Loucy (cell line): ENCODE results near the gene SLC25A12.

Experiments used
- H2AFZ ChIP-seq: fragments of 200-600 bp; sonication (generic); 2 replicates; pipeline ENCODE4 v1.6.0; 2016; ENCODE audit warnings: antibody characterized with exemption, mild to moderate bottlenecking, low read length, moderate library complexity
- H3F3A ChIP-seq: fragments of 200-600 bp; 2 replicates; pipeline ENCODE4 v1.6.0; 2016; ENCODE audit warnings: antibody characterized with exemption, low read depth, mild to moderate bottlenecking
- H3K27me3 ChIP-seq: fragments of 200-600 bp; sonication (generic); 2 replicates; pipeline ENCODE4 v1.6.1; 2014; ENCODE audit warnings: low read length, mild to moderate bottlenecking; ENCODE audit not compliant: insufficient read depth, poor library complexity, severe bottlenecking
- H3K36me3 ChIP-seq: fragments of 200-600 bp; sonication (generic); 2 replicates; pipeline ENCODE4 v1.6.1; 2016; ENCODE audit warnings: low read length; ENCODE audit not compliant: insufficient read depth
- H3K4me1 ChIP-seq: fragments of 200-600 bp; sonication (generic); 2 replicates; pipeline ENCODE4 v1.5.1; 2014; ENCODE audit warnings: low read length, mild to moderate bottlenecking; ENCODE audit not compliant: insufficient read depth, poor library complexity, severe bottlenecking
- H3K4me2 ChIP-seq: fragments of 200-600 bp; sonication (generic); 2 replicates; pipeline ENCODE4 v1.6.0; 2014; ENCODE audit warnings: antibody characterized with exemption, low read length, low read depth, mild to moderate bottlenecking; ENCODE audit not compliant: poor library complexity, severe bottlenecking
- H3K4me3 ChIP-seq: fragments of 200-600 bp; sonication (generic); 2 replicates; pipeline ENCODE4 v1.5.1; 2014; ENCODE audit warnings: low read length, mild to moderate bottlenecking, mixed read lengths; ENCODE audit not compliant: poor library complexity, severe bottlenecking
- H3K79me2 ChIP-seq: fragments of 200-600 bp; sonication (generic); 2 replicates; pipeline ENCODE4 v1.6.1; 2014; ENCODE audit warnings: low read length; ENCODE audit not compliant: insufficient read depth
- H3K9ac ChIP-seq: fragments of 200-600 bp; sonication (generic); 2 replicates; pipeline ENCODE4 v1.6.0; 2014; ENCODE audit warnings: mild to moderate bottlenecking, low read depth, low read length, moderate library complexity; ENCODE audit not compliant: poor library complexity, severe bottlenecking
- H3K9me2 ChIP-seq: fragments of 200-600 bp; sonication (generic); replicated peaks from 2 replicates; pipeline ENCODE4 v1.6.1; 2016; ENCODE audit warnings: low read depth, low read length, mixed read lengths
- H3K9me3 ChIP-seq: fragments of 200-600 bp; sonication (generic); 2 replicates; pipeline ENCODE4 v1.6.1; 2014; ENCODE audit warnings: mild to moderate bottlenecking, antibody characterized with exemption, low read length, low read depth; ENCODE audit not compliant: insufficient read depth
- H4K20me1 ChIP-seq: fragments of 200-600 bp; sonication (generic); 2 replicates; pipeline ENCODE4 v1.6.0; 2014; ENCODE audit warnings: antibody characterized with exemption, low read length, mild to moderate bottlenecking; ENCODE audit not compliant: insufficient read depth, poor library complexity, severe bottlenecking
- CTCF ChIP-seq: fragments of 200-600 bp; sonication (generic); conservative IDR thresholded peaks from 2 replicates; pipeline ENCODE4 v1.5.1; 2014; ENCODE audit warnings: mild to moderate bottlenecking, antibody characterized with exemption, low read length
- EZH2phosphoT487 ChIP-seq: fragments of 200-600 bp; IDR thresholded peaks from 2 replicates; pipeline ENCODE4 v1.6.1; 2018; ENCODE audit warnings: antibody characterized with exemption, mild to moderate bottlenecking, moderate library complexity, borderline replicate concordance

Gene SLC25A12

GRCh38 chr2:171745141-171745540 lies 148.9 kb downstream of the SLC25A12 start:
- Histone ChIP-seq H3K9me2 (no peaks in the 10 kb centered on the region), H3K4me3 (no peak overlapping the region), H3K79me2 (no peaks in the 10 kb centered on the region), H3K9me3 (no peaks in the 10 kb centered on the region), H2AFZ (no peak overlapping the region), H3K4me1 (peaks cover 13% of the 10 kb centered on the region), H4K20me1 (peaks cover 11% of the 10 kb centered on the region), H3K4me2 (peak overlapping the region; percentile 22), H3K9ac (no peak overlapping the region), H3K36me3 (peaks cover 51% of the 10 kb centered on the region; the same call in 1 of the 2 replicates), H3F3A (peaks cover 3% of the 10 kb centered on the region; the same call in 1 of the 2 replicates), H3K27me3 (no peaks in the 10 kb centered on the region)
- TF ChIP-seq EZH2phosphoT487 (no peak), CTCF (no peak)

- Histone ChIP-seq H3F3A (peaks cover 3% of the 10 kb centered on the region; the same call in 1 of the 2 replicates), H3K4me3 (no peak overlapping the region), H3K9me3 (no peaks in the 10 kb centered on the region), H3K79me2 (no peaks in the 10 kb centered on the region), H2AFZ (no peak overlapping the region), H3K9ac (no peak overlapping the region), H3K4me2 (no peak overlapping the region), H3K9me2 (no peaks in the 10 kb centered on the region), H3K27me3 (no peaks in the 10 kb centered on the region), H3K36me3 (peaks cover 46% of the 10 kb centered on the region; the same call in 1 of the 2 replicates), H3K4me1 (peaks cover 13% of the 10 kb centered on the region), H4K20me1 (peaks cover 11% of the 10 kb centered on the region)
- no peak for TF ChIP-seq CTCF
- no peak for TF ChIP-seq EZH2phosphoT487
Measured at GRCh38 chr2:171742760-171743159, 151.3 kb downstream of the SLC25A12 start.

GRCh38 chr2:171741189-171741588 lies 152.9 kb downstream of the SLC25A12 start:
- Histone ChIP-seq H3K36me3 (peaks cover 49% of the 10 kb centered on the region), H3K4me2 (no peak overlapping the region), H3K79me2 (no peaks in the 10 kb centered on the region)

More at GRCh38 chr2:171741189-171741588, 152.9 kb downstream of the SLC25A12 start:
- no peaks in the 10 kb centered on the region for H3K9me3 ChIP-seq
- H3K9ac ChIP-seq, result no peak overlapping the region
- no peaks in the 10 kb centered on the region for H3K9me2 ChIP-seq
- H4K20me1 ChIP-seq, result peaks cover 7% of the 10 kb centered on the region
- no peaks in the 10 kb centered on the region for H3K27me3 ChIP-seq
- peaks cover 11% of the 10 kb centered on the region for H3K4me1 ChIP-seq
- no peak overlapping the region for H3K4me3 ChIP-seq
- TF ChIP-seq CTCF (no peak), EZH2phosphoT487 (no peak)
- no peak overlapping the region for H2AFZ ChIP-seq
- H3F3A ChIP-seq, result peaks cover 3% of the 10 kb centered on the region; the same call in 1 of the 2 replicates
